PC-3 (cell line): Measurements from ENCODE around the gene TBC1D2B. TPM values are rescaled to one million over a fixed set of nuclear protein-coding genes. Genes with fewer than 3 reads are reported as not detected.

Source experiments
- ATAC-seq: fragments of 200-7000 bp; cut with Tn5 transposase; 2 replicates; pipeline ENCODE4 v1.9.1; 2020; ENCODE audit warnings: mild to moderate bottlenecking, moderate library complexity
- BruUV-seq: library from RNA; stranded (reverse); fragments of 400-500 nt; replicated peaks from 2 replicates; lab custom pipeline; 2021; lab: Mats Ljungman, UMichigan
- CTCF ChIA-PET: fragments of 300-600 bp; sonication (Branson Sonifier 250); formaldehyde crosslinking; loops from one replicate; lab custom pipeline; 2022; ENCODE audit warnings: antibody characterized with exemption; lab: Charles Lee
- POLR2A ChIA-PET: fragments of 300-600 bp; sonication (Branson Sonifier 250); formaldehyde crosslinking; loops from one replicate; lab custom pipeline; 2022; ENCODE audit warnings: antibody characterized with exemption; ENCODE audit not compliant: unreplicated experiment; lab: Charles Lee
- DNase-seq: peaks from one replicate; pipeline ENCODE4 v3.0.0-alpha.2; 2015
- H2AFZ ChIP-seq: fragments of 300-600 bp; sonication (generic); 2 replicates; pipeline ENCODE4 v1.6.0; 2016; ENCODE audit warnings: antibody characterized with exemption, low read length
- H3F3A ChIP-seq: fragments of 300-600 bp; sonication (generic); one replicate; pipeline ENCODE4 v1.6.0; 2017; ENCODE audit warnings: antibody characterized with exemption, low read length, control low read depth, mild to moderate bottlenecking; ENCODE audit not compliant: unreplicated experiment
- H3K27ac ChIP-seq: fragments of 300-600 bp; sonication (generic); 2 replicates; pipeline ENCODE4 v1.5.1; 2016; ENCODE audit warnings: mild to moderate bottlenecking, low read length
- H3K27me3 ChIP-seq: fragments of 300-600 bp; sonication (generic); 2 replicates; pipeline ENCODE4 v1.6.1; 2016; ENCODE audit warnings: low read length, mixed read lengths
- H3K36me3 ChIP-seq: fragments of 300-600 bp; sonication (generic); 2 replicates; pipeline ENCODE4 v1.6.1; 2016; ENCODE audit warnings: low read depth, mixed run types, low read length, mixed read lengths
- H3K4me1 ChIP-seq: fragments of 300-600 bp; sonication (generic); 2 replicates; pipeline ENCODE4 v1.5.1; 2016; ENCODE audit warnings: low read length; ENCODE audit not compliant: insufficient read depth
- H3K4me2 ChIP-seq: fragments of 300-600 bp; sonication (generic); 2 replicates; pipeline ENCODE4 v1.6.0; 2016; ENCODE audit warnings: low read length
- H3K4me3 ChIP-seq: fragments of 300-600 bp; sonication (generic); 2 replicates; pipeline ENCODE4 v1.5.1; 2016; ENCODE audit warnings: mild to moderate bottlenecking, low read length, mixed read lengths
- H3K79me2 ChIP-seq: fragments of 300-600 bp; sonication (generic); 2 replicates; pipeline ENCODE4 v1.6.1; 2017; ENCODE audit warnings: low read length, mixed read lengths
- H3K9ac ChIP-seq: fragments of 300-600 bp; sonication (generic); 2 replicates; pipeline ENCODE4 v1.6.0; 2016; ENCODE audit warnings: mild to moderate bottlenecking, low read length
- H3K9me2 ChIP-seq: fragments of 300-600 bp; sonication (generic); replicated peaks from 2 replicates; pipeline ENCODE4 v1.6.1; 2016; ENCODE audit warnings: mixed run types, low read length, mixed read lengths
- H3K9me3 ChIP-seq: fragments of 300-600 bp; sonication (generic); 2 replicates; pipeline ENCODE4 v1.6.1; 2016; ENCODE audit warnings: low read length, mixed read lengths
- H4K20me1 ChIP-seq: fragments of 300-600 bp; sonication (generic); 2 replicates; pipeline ENCODE4 v1.6.1; 2016; ENCODE audit warnings: low read length, mixed read lengths
- EZH2 ChIP-seq: fragments of 300-600 bp; sonication (generic); IDR thresholded peaks from one replicate; pipeline ENCODE4 v1.6.1; 2017; ENCODE audit warnings: antibody characterized with exemption, mild to moderate bottlenecking, low read length; ENCODE audit not compliant: unreplicated experiment
- EZH2phosphoT487 ChIP-seq: fragments of 300-600 bp; sonication (generic); IDR thresholded peaks from 2 replicates; pipeline ENCODE4 v1.6.1; 2018; ENCODE audit warnings: mild to moderate bottlenecking, antibody characterized with exemption, low read length, borderline replicate concordance
- intact Hi-C: fragments of 100-400 bp; cut with micrococcal nuclease; formaldehyde crosslinking; loops from 2 replicates; pipeline ENCODE4 v1.9.0; 2023
- total RNA-seq: library from RNA; depleted of rRNA; stranded (reverse); fragments of >200 nt; gene quantifications from 2 replicates; pipeline ENCODE4 v1.2.3, GENCODE V29; 2014
- TF ChIP-seq, protein P1 (sequence below): fragments of 300-600 bp; sonication (generic); conservative IDR thresholded peaks from 2 replicates; pipeline ENCODE4 v1.5.1; 2017; ENCODE audit warnings: antibody characterized with exemption, low read depth, mild to moderate bottlenecking, low read length

TBC1D2B gene
- total RNA-seq, 1 experiment from 2014 or later, result 19.0 TPM

DNA sequence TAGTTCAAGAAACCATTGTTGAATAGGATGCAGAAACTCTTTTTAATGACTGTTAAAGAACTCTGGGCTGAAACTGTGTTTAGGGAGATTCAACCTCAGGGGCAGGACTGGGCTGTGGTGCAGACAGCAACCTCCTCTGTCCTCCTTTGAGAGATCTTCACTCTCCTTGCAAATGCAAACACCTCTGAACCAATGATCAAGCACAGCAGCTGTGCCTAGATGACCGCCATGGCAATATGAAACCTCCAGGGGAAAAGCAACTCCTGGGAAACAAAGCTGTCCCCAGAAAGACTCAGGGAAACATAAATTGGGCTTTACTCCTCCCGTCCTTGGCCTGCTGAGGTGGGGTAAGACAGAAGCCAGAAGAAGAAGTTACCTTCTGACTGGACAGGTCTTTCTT, 52.6 kb downstream of the TBC1D2B start:
- no peaks in the 10 kb centered on the region; the same call in 1 of the 2 replicates for H3K36me3 ChIP-seq
- H3K4me2 ChIP-seq, result no peak overlapping the region
- no peak overlapping the region for H3K9ac ChIP-seq
- DNase-seq, result no peak
- no peaks in the 10 kb centered on the region for H3K4me1 ChIP-seq
- no peaks in the 10 kb centered on the region for H3K79me2 ChIP-seq
- no peak overlapping the region for H3K27ac ChIP-seq
- H3K9me2 ChIP-seq, result no peaks in the 10 kb centered on the region
- H3K9me3 ChIP-seq, result no peaks in the 10 kb centered on the region
- H3K27me3 ChIP-seq, result no peaks in the 10 kb centered on the region
- ChIA-PET POLR2A (no interaction called here), CTCF (no interaction called here)
- no peak overlapping the region for H3K4me3 ChIP-seq
- no peaks in the 10 kb centered on the region for H3F3A ChIP-seq
- intact Hi-C loops, result no loop called here
- H4K20me1 ChIP-seq, result no peaks in the 10 kb centered on the region
- ATAC-seq, result no peak
- TF ChIP-seq EZH2, result no peak
- TF ChIP-seq, protein P1, sequence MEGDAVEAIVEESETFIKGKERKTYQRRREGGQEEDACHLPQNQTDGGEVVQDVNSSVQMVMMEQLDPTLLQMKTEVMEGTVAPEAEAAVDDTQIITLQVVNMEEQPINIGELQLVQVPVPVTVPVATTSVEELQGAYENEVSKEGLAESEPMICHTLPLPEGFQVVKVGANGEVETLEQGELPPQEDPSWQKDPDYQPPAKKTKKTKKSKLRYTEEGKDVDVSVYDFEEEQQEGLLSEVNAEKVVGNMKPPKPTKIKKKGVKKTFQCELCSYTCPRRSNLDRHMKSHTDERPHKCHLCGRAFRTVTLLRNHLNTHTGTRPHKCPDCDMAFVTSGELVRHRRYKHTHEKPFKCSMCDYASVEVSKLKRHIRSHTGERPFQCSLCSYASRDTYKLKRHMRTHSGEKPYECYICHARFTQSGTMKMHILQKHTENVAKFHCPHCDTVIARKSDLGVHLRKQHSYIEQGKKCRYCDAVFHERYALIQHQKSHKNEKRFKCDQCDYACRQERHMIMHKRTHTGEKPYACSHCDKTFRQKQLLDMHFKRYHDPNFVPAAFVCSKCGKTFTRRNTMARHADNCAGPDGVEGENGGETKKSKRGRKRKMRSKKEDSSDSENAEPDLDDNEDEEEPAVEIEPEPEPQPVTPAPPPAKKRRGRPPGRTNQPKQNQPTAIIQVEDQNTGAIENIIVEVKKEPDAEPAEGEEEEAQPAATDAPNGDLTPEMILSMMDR, result no peak
- no peak for TF ChIP-seq EZH2phosphoT487
- H2AFZ ChIP-seq, result no peak overlapping the region
- BruUV-seq, result no TSS peak

DNA sequence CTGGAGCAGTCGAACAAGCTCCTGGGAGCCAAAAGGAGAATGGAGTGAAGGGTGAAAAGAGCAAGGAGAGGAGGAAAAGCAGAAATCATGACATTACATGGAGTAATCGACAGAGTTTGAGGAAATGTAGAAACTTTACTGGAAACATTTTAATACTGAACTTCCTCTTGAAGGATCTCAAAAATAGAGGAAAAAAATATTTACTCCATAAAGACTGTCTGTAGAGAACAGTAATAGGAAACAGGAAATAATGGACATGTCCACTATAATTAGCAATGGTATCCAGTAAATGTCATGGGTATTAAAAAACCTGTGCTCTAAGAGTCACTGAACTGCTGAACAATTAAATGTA, 53.0 kb downstream of the TBC1D2B start:
- BruUV-seq, result no TSS peak
- ChIA-PET POLR2A (no interaction called here), CTCF (no interaction called here)
- Histone ChIP-seq H3K27ac (no peak overlapping the region), H3K79me2 (no peaks in the 10 kb centered on the region), H4K20me1 (no peaks in the 10 kb centered on the region), H3K36me3 (no peaks in the 10 kb centered on the region; the same call in 1 of the 2 replicates), H2AFZ (no peak overlapping the region), H3F3A (no peaks in the 10 kb centered on the region), H3K27me3 (no peaks in the 10 kb centered on the region), H3K9ac (no peak overlapping the region), H3K9me2 (no peaks in the 10 kb centered on the region), H3K4me1 (no peaks in the 10 kb centered on the region), H3K4me2 (no peak overlapping the region), H3K9me3 (no peaks in the 10 kb centered on the region), H3K4me3 (no peak overlapping the region)
- intact Hi-C loops, result no loop called here
- ATAC-seq (no peak), DNase-seq (no peak)
- TF ChIP-seq, protein P1, result no peak
- TF ChIP-seq EZH2 (no peak), EZH2phosphoT487 (no peak)

DNA sequence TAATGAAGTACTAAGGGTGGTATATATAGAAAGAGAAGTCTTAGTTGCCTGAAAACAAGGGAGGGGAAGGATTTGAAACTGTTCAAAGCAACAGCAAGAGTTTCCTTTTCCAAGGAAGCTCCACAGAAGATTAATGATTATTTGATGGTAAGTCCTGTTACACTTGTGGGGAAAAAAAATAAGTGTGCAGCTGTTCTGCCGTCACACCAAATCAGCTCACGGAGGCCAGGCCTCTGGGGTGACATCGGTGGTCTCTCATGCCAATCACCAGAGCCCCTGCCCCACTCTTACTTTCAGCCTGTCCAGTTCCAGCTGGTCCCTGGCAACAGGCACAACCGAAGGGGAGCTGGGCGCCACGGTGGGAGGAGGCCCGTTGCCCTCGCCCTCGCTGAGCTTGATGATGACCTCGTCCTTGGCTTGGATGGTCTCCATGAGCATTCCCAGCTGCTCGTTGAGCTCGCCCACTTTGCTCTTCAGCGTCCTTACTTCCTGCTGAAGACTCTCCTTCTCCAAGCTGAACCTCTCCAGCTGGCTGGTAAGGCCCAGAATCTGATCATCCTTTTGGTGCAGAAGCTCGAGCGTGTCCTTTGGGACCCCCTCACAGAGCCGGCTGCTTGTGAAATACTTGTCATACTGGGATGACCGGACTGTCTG, 53.5 kb downstream of the TBC1D2B start:
- BruUV-seq, result no TSS peak
- ChIA-PET POLR2A (no interaction called here), CTCF (no interaction called here)
- DNase-seq (no peak), ATAC-seq (no peak)
- Histone ChIP-seq H3K79me2 (no peaks in the 10 kb centered on the region), H3K27me3 (no peaks in the 10 kb centered on the region), H3K4me2 (no peak overlapping the region), H3K4me1 (no peaks in the 10 kb centered on the region), H4K20me1 (no peaks in the 10 kb centered on the region), H3K9me3 (no peaks in the 10 kb centered on the region), H3K9ac (no peak overlapping the region), H2AFZ (no peak overlapping the region), H3K27ac (no peak overlapping the region), H3F3A (no peaks in the 10 kb centered on the region), H3K36me3 (no peaks in the 10 kb centered on the region; the same call in 1 of the 2 replicates), H3K9me2 (no peaks in the 10 kb centered on the region), H3K4me3 (no peak overlapping the region)
- intact Hi-C loops, result no loop called here
- TF ChIP-seq, protein P1, result no peak
- TF ChIP-seq EZH2phosphoT487 (no peak), EZH2 (no peak)
